Suprapubic skin (tissue), 4 donors: ENCODE results near the gene NSFL1C. TPM values are rescaled to one million over a fixed set of nuclear protein-coding genes. Genes with fewer than 3 reads are reported as not detected.

ENCODE experiments used
- DNase-seq, 2 donors: peaks; one replicate each; pipeline ENCODE4 v3.0.0-alpha.2; 2019; ENCODE audit warnings: low spot score in 2 of 2
- H3K27ac ChIP-seq: fragments of 200-600 bp; sonication (generic); one replicate; pipeline ENCODE4 v1.5.1; 2019
- H3K27me3 ChIP-seq: fragments of 200-600 bp; sonication (generic); one replicate; pipeline ENCODE4 v1.5.1; 2019
- H3K36me3 ChIP-seq: fragments of 200-600 bp; sonication (generic); one replicate; pipeline ENCODE4 v1.5.1; 2019
- H3K4me1 ChIP-seq: fragments of 200-600 bp; sonication (generic); one replicate; pipeline ENCODE4 v1.5.1; 2019
- H3K4me3 ChIP-seq: fragments of 200-600 bp; sonication (generic); one replicate; pipeline ENCODE4 v1.5.1; 2019; ENCODE audit warnings: mild to moderate bottlenecking
- H3K9me3 ChIP-seq: fragments of 200-600 bp; sonication (generic); one replicate; pipeline ENCODE4 v1.5.1; 2019
- CTCF ChIP-seq, 2 donors: fragments of 200-600 bp in 1 of 2; fragments of 450-650 bp in 1 of 2; sonication (generic) in 1 of 2; IDR thresholded peaks; one replicate each; pipeline ENCODE4 v1.5.1; 2016 to 2019; ENCODE audit warnings: antibody characterized with exemption in 2 of 2, mild to moderate bottlenecking in 1 of 2, moderate library complexity in 1 of 2
- EP300 ChIP-seq: sonication (generic); formaldehyde crosslinking; IDR thresholded peaks from one replicate; pipeline ENCODE4 v1.6.1; 2017; ENCODE audit warnings: antibody characterized with exemption
- POLR2A ChIP-seq, 2 donors: fragments of 450-650 bp; IDR thresholded peaks; one replicate each; pipeline ENCODE4 v1.6.1; 2017; ENCODE audit warnings: antibody characterized with exemption in 2 of 2, mild to moderate bottlenecking in 2 of 2, moderate library complexity in 2 of 2
- POLR2AphosphoS5 ChIP-seq, 3 donors: sonication (generic); formaldehyde crosslinking; IDR thresholded peaks; one replicate each; pipeline ENCODE4 v1.6.1; 2017; ENCODE audit warnings: antibody characterized with exemption in 3 of 3
- WGBS: methylation state at CpG from one replicate; pipeline ENCODE4 v1.1.5; 2018; 5-methylcytosine and 5-hydroxymethylcytosine counted together
- total RNA-seq, 4 donors: library from RNA; depleted of rRNA; stranded (reverse); fragments of >200 nt; gene quantifications; one replicate each; pipeline ENCODE4 v1.1.0, GENCODE V29; 2016

Gene NSFL1C
- total RNA-seq, 4 donors from 2014 or later: 55.0 to 75.3 (median 64.3) TPM

- TF ChIP-seq POLR2AphosphoS5 (IDR thresholded peaks at IDR 0.05): no peak
- no peak for TF ChIP-seq CTCF (IDR thresholded peaks at IDR 0.05)
- TF ChIP-seq EP300: no peak
- no peak for TF ChIP-seq POLR2A (IDR thresholded peaks at IDR 0.05)
- Histone ChIP-seq H3K9me3 (no peaks in the 10 kb centered on the region), H3K4me3 (no peak overlapping the region), H3K27me3 (no peaks in the 10 kb centered on the region), H3K27ac (no peak overlapping the region), H3K36me3 (no peaks in the 10 kb centered on the region), H3K4me1 (peaks cover 4% of the 10 kb centered on the region)
- 39% methylated on average over 3 of the region's 3 CpGs for WGBS
- no peak for DNase-seq
Observed at GRCh38 chr20:1427457-1428054, 39.1 kb downstream of the NSFL1C start.

- no peak for DNase-seq
- Histone ChIP-seq H3K36me3 (no peaks in the 10 kb centered on the region), H3K4me1 (peaks cover 4% of the 10 kb centered on the region), H3K27ac (no peak overlapping the region), H3K9me3 (no peaks in the 10 kb centered on the region), H3K4me3 (no peak overlapping the region), H3K27me3 (no peaks in the 10 kb centered on the region)
- no peak for TF ChIP-seq EP300
- TF ChIP-seq POLR2AphosphoS5 (IDR thresholded peaks at IDR 0.05): no peak
- no peak for TF ChIP-seq POLR2A (IDR thresholded peaks at IDR 0.05)
- no peak for TF ChIP-seq CTCF (IDR thresholded peaks at IDR 0.05)
- 68% methylated on average over 4 of the region's 4 CpGs for WGBS
Observed at GRCh38 chr20:1426231-1426849, 40.3 kb downstream of the NSFL1C start.

DNA sequence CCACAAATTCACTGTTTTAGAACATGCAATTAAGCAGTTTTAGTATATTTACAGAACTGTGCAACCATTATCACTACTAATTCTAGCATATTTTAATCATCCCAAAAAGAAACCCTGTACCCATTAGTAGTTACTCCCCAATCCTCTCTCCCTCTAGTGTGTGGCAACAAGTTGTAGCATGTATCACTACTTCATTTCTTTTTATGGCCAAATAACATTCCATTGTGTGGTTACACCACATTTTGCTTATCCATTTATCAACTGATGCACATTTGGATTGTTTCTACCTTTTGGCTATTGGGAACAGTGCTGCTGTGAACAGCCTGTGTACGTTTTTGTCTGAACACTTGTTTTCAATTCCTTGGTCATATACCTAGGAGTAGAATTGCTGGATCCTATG is 42.3 kb downstream of the NSFL1C start:
- no peak for DNase-seq
- H3K27me3 ChIP-seq: no peaks in the 10 kb centered on the region
- TF ChIP-seq CTCF (IDR thresholded peaks at IDR 0.05) (no peak), POLR2A (IDR thresholded peaks at IDR 0.05) (no peak), EP300 (no peak), POLR2AphosphoS5 (IDR thresholded peaks at IDR 0.05) (no peak)
- H3K4me3 ChIP-seq: no peak overlapping the region
- peaks cover 6% of the 10 kb centered on the region for H3K9me3 ChIP-seq
- WGBS: 42% methylated on average over 1 of the region's 1 CpG
- no peak overlapping the region for H3K27ac ChIP-seq
- H3K4me1 ChIP-seq: peaks cover 4% of the 10 kb centered on the region
- no peaks in the 10 kb centered on the region for H3K36me3 ChIP-seq

- Histone ChIP-seq H3K27me3 (no peaks in the 10 kb centered on the region), H3K4me3 (no peak overlapping the region), H3K36me3 (no peaks in the 10 kb centered on the region), H3K9me3 (peaks cover 6% of the 10 kb centered on the region), H3K4me1 (peaks cover 4% of the 10 kb centered on the region), H3K27ac (no peak overlapping the region)
- TF ChIP-seq EP300 (no peak), CTCF (IDR thresholded peaks at IDR 0.05) (no peak), POLR2AphosphoS5 (IDR thresholded peaks at IDR 0.05) (no peak), POLR2A (IDR thresholded peaks at IDR 0.05) (no peak)
- DNase-seq: no peak
- WGBS: 55% methylated on average over 6 of the region's 7 CpGs
Observed at GRCh38 chr20:1423625-1424106, 43.0 kb downstream of the NSFL1C start.

GRCh38 chr20:1423206-1423605 is 43.4 kb downstream of the NSFL1C start:
- WGBS: 84% methylated on average over 6 of the region's 6 CpGs
- H3K9me3 ChIP-seq: peaks cover 6% of the 10 kb centered on the region
- H3K4me1 ChIP-seq: peaks cover 4% of the 10 kb centered on the region
- TF ChIP-seq CTCF (IDR thresholded peaks at IDR 0.05): no peak
- TF ChIP-seq POLR2A (IDR thresholded peaks at IDR 0.05): no peak
- no peak for TF ChIP-seq EP300
- TF ChIP-seq POLR2AphosphoS5 (IDR thresholded peaks at IDR 0.05): no peak
- DNase-seq: no peak
- no peak overlapping the region for H3K4me3 ChIP-seq
- no peaks in the 10 kb centered on the region for H3K27me3 ChIP-seq
- H3K27ac ChIP-seq: no peak overlapping the region
- H3K36me3 ChIP-seq: no peaks in the 10 kb centered on the region
